Hindlimb muscle (tissue), 1 donor: ENCODE measurements around the gene TCHHL1. TPM values are rescaled to one million over a fixed set of nuclear protein-coding genes. Genes with fewer than 3 reads are reported as not detected.
"Not testable (repeated sequence)": the region's sequence is repeated elsewhere in the genome, so short reads cannot be mapped to it uniquely, and the experiment has no call there.

Experiments used
- DNase-seq: peaks from one replicate; pipeline ENCODE4 v3.0.0-alpha.2; 2013
- polyA plus RNA-seq: library from polyadenylated mRNA; unstranded; fragments of 120-200 nt; gene quantifications from one replicate; pipeline ENCODE4 v1.2.1, GENCODE V29; 2013; ENCODE audit not compliant: insufficient read length

The TCHHL1 gene
- polyA plus RNA-seq, 1 donor: not detected

GRCh38 chr1:152084853-152085252, 4.0 kb downstream of the TCHHL1 start:
- DNase-seq: no peak

DNA sequence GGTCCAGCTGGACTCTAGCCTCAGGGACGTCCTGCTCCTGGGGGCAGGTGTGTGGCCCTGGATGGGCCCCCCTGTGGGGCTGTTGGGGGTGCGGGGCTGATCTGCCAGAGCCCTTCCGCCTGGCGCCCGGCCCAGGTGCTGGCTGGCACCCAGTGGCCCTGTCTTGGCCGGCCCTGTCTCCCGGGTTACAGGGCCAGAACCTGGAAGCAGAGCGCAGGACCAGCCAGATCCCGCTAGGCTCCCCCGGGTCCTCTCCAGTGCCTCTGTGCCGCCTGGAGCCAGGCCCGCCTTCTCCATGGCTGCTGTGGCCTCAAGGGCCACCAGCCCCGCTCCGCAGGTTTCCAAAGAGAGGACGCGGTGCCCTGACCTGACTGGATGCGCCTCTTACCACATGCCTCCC, 7.8 kb downstream of the TCHHL1 start:
- not testable (repeated sequence) for DNase-seq

- DNase-seq: not testable (repeated sequence)
Measured at GRCh38 chr1:152080494-152080893, 8.4 kb downstream of the TCHHL1 start.

DNA sequence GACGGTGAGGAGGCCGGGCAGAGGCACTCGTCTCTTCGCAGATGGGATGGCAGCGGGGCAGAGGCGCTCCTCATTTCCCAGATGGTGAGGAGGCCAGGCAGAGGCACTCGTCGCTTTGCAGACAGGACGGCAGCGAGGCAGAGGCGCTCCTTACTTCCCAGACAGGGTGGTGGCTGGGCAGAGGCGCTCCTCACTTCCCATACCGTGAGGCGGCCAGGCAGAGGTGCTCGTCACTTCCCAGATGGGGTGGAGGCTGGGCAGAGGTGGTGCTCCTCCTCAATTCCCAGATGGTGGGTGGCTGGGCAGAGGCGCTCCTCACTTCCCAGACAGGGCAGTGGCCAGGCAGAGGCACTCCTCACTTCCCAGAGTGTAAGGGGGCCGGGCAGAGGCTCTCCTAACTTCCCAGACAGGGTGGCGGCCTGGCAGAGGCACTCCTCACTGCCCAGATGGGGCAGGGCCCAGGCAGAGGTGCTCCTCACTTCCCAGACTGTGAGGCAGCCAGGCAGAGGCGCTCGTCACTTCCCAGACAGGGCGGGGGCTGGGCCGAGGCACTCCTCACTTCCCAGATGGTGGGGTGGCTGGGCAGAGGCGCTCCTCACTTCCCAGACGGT, 9.9 kb downstream of the TCHHL1 start:
- DNase-seq: no peak

- no peak for DNase-seq
Measured at GRCh38 chr1:152072311-152072710, 16.6 kb downstream of the TCHHL1 start.

GRCh38 chr1:152071123-152071522, 17.7 kb downstream of the TCHHL1 start:
- no peak for DNase-seq

DNA sequence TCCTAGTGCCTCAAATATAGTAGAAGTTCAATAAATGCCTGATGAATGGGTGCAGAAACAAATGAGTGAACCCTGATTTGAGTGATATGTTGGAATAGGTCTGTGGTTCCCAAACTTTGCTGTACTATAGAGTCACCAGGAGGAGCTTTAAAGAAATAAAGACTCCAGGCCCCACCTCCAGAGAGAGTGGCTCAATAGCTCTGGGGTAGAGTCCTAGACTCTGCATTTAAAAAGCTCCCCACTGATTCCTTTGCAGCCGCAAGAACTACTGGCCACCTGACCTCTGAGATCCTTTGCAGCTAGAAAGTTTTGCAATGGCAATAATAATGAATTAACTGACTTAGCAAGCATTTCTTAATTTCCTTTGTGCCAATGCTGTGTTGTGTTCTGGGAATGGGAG, 20.9 kb downstream of the TCHHL1 start:
- no peak for DNase-seq

- no peak for DNase-seq
Measured at GRCh38 chr1:152067150-152067549, 21.7 kb downstream of the TCHHL1 start.

DNA sequence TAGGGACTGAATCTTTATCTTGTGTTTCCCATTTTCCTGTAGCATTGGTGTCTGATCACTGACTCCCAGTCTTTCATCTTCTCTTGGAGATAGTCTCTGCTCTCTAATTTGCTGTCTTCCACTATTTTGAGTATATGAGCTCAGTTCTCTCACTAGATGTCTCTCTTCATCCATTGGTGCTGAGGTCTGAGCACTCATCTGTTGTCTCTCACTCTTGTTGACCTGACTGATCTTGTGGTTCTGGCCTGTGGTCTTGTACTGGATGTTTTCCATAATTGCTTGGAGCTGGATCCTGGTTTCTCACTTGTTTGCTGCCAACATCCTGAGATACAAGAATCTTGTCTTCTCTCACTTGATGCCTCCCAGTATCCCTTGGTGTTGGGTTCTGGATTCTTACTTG, 26.9 kb downstream of the TCHHL1 start:
- no peak for DNase-seq

DNA sequence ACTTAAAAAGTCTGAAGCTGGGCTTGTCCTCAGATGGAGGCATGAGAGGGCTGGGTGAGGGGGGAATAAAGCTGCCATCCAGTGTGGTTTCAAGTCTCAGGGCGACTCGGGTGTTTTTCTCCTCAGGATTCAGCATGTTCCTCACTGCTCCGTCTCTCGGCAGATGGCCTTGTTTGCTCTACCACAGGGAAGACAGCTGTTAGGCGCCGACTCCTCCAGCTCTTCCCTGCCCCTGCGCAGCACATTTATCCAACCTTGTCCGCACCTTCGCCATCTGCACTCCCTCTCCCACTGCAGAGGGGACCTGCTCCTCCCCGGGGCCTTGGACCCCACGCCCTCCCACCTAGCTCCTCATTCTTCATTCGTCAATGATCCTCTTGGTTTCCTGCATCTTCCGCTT, 35.5 kb downstream of the TCHHL1 start:
- DNase-seq: no peak

- peak; percentile 56 for DNase-seq
Measured at GRCh38 chr1:152052606-152053005, 36.3 kb downstream of the TCHHL1 start.

DNA sequence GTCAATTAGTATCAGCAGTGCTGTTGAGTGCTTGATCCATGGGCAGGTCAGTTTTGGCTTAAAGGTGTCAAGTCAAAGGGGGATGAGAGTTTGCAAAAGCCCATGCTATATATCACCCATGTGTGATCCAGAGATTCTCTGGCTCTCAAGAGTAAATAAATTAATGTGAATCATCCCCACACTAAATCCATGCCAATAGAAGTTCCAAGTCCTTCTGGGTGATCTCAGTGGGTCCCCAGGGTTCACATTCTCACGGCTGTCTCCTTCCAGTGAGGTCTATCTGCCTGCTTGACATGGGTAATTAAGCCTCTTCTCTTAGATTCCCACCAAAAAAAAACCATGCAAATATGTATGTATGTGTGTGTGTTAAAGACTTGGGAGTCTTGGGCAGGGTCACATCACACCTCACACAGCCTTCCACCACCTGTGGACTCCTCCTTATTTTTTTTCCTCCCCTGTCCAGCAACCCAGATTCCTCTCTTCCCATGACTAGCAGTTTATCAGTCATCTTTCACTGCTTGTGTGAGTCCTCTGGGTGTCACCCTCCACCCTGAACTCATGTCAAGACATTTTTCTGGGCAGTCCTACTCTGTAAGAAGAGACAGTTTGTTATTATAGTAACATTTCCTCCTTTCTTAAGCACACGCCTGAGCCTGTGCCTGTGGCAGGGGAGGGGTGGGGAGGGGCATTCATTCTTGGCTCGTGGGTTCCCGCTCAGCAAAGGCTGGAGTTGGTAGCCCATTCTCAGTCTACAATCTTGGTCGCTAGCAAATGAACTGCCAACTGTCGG, 37.8 kb downstream of the TCHHL1 start:
- DNase-seq: no peak

DNA sequence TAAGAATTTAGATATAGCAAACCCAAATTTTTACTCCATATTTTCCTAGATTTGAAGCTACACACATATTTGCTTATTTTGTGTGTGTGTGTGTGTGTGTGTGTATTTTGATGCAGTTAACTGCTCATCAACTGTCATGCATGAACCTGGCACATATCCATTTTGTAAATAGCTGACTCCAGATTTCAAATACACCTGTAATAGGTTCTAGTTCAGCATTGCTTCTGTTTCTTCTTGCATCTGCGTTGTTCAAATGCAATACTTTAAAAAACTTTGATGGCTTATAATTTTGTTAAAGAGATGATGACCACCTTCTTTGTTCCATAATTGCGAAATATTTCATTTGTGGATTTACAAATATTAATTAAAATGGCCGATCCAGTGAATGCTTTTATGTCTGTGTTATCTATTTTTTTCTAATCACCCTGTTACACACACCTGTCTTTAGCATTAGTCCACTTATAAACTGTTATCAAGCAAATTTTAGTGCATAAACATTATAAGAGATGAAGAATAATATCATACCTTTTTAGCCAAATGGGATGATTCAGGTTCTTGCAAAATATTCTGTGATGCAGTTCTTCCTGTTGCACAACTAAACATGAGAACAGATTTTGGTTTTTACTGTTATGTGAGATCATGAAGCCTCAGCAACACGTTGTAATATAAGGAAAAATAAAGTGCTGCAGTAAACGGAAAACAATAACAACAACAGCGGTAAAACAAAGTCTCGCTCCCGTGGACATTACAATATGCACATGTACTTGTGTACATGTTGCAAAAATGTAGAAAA, 39.4 kb downstream of the TCHHL1 start:
- DNase-seq: no peak

GRCh38 chr1:152048416-152049009, 40.4 kb downstream of the TCHHL1 start:
- DNase-seq: no peak

DNA sequence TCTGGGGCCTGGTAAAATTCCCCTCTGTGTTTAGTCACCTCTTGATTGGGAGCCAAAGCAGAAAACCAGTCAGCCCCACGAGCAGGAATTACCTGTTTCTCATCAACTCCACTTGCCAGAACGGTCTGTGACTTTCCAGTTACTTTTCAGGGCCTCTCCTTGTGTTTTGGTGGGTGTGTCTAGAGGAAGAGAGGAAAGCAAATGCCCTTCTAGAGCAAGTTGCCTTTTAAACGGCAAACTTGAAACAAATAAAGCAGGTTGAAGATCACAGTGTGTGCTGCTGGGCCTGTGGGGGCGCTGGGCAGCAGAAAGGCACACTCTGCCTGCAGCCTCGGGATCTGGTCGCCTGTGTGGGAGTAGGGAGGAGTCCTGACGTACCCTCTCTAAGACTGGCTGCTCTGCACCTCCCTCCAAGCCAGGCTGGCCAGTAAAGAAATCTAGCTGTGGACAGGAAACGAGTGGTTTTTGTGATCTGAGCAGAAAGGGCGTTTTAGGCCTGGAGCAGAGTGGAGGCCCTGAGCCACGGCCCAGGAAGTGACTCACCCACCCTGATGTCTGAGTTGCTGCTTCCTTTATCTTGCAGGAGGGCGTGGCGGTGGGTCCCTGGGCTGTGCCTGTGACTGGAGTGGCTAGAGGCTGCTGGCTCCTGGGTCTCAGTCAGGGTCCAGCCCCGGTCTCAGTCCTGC, 41.0 kb downstream of the TCHHL1 start:
- DNase-seq: peak; percentile 78

DNA sequence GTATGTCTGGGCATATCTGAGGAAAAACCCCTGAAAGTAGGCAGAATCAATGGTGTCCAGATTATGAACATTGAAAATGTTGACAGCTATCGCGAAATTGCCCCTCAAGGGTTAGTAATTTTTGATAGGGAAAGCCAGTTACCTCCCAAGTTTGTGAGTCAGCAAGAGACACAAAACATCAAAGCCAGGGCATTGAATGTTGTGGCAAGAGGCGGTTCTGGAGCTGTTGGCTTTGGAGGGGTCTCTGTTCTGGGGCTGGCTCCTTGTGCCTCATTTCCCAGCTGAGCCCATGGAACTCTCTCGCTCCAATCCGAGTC, 41.5 kb downstream of the TCHHL1 start:
- DNase-seq: no peak

GRCh38 chr1:152044386-152044785, 44.5 kb downstream of the TCHHL1 start:
- DNase-seq: no peak

DNA sequence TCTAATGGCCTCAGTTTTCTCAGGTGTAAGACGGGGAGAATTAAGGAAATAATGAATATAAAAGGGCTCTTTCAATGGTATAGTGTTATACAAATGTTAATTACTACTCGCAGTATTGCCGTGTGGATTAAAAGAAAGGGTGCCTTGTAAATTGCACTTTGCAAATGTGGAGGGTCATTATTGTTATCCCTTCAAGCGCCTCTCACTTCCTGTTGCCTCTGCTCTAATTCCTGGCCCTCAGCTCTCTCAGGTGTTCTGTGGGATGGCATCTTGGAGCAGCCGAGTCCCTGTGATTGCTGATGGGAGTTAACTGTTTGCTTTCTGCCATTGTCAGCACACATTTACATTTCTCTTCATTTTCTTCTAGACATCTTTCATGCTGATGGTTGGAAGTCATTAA, 45.0 kb downstream of the TCHHL1 start:
- DNase-seq: no peak

DNA sequence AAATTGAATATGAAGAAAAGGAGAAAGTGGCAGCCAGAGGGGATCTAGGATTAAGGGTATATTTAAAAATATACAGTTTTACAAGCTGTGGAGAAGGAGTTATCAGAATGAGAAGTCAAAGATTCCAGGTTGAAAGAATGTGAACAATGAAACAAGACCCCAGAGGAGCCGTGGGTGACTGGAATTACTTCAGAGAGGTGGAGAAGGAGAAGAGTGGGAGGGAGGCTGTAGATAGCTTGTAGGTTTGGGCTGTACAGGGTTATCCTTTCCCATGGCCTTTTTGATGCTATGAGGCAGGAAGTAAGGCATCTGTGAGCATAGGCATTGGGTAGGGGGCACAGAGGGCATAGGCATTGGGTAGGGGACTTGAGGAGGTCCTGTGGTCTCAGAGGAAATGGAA, 46.8 kb downstream of the TCHHL1 start:
- DNase-seq: no peak

DNA sequence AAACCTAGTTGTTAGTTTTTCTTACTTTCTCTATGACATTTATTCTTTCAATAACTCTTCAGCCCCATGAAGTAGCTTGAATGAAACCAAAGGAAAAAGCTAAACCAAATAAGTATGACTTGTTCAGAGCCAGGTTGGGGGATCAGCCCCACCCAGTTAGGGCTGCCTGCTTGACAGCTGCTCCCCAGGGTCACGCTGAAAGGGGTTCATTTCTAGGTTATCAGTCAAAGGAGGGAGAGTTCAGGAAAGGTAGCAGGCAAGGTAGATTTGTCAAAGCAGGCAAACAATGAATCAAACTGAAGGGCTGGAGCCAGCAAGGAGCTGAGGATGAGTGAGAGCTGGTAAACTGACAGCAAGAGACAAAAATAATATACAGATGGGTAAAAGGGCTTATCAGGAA, 49.0 kb downstream of the TCHHL1 start:
- DNase-seq: no peak

DNA sequence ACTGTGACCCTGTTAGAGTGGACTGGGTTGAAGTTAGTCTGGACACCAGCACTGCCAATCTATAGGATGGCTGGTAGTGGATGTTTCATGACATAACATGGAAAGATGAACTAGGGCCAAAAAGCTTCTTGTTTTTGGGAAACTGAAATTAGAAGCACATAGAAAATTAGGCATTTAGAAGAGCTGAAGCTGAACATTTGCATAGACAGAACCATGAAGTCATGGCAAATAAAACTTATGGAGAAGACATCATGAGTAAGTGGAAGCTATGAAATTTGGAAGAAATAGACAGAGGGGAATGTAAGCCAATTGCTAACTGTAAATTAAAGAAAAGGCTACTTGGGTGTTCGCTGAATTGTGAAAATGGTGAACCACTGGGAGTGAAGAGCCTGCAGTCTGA, 49.4 kb downstream of the TCHHL1 start:
- DNase-seq: no peak

- DNase-seq: no peak
Measured at GRCh38 chr1:152038871-152039270, 50.0 kb downstream of the TCHHL1 start.
